Panc1 (cell line): ENCODE measurements around the gene ARHGAP33. TPM values are rescaled to one million over a fixed set of nuclear protein-coding genes. Genes with fewer than 3 reads are reported as not detected.

Experiments
- ATAC-seq: fragments of 200-7000 bp; cut with Tn5 transposase; 2 replicates; pipeline ENCODE4 v1.9.1; 2020; ENCODE audit warnings: mild to moderate bottlenecking, moderate library complexity
- BruUV-seq: library from RNA; stranded (reverse); fragments of 400-500 nt; replicated peaks from 2 replicates; lab custom pipeline; 2021; lab: Mats Ljungman, UMichigan
- CTCF ChIA-PET: fragments of 300-600 bp; sonication (Branson Sonifier 250); formaldehyde crosslinking; loops from one replicate; lab custom pipeline; 2022; ENCODE audit warnings: antibody characterized with exemption; lab: Charles Lee
- POLR2A ChIA-PET: fragments of 300-600 bp; sonication (Branson Sonifier 250); formaldehyde crosslinking; loops from one replicate; lab custom pipeline; 2022; ENCODE audit warnings: antibody characterized with exemption; lab: Charles Lee
- DNase-seq: peaks from one replicate; pipeline ENCODE4 v3.0.0-alpha.2; 2010; ENCODE audit warnings: low read depth, low spot score
- H3K27ac ChIP-seq: 2 replicates; pipeline ENCODE4 v1.5.1; 2011; ENCODE audit warnings: mild to moderate bottlenecking, low read length, inconsistent platforms
- H3K27me3 ChIP-seq: fragments of 200-500 bp; sonication (Bioruptor generic); 2 replicates; pipeline ENCODE4 v1.6.0; 2014; ENCODE audit warnings: low read length, inconsistent platforms; ENCODE audit not compliant: control insufficient read depth, insufficient read depth
- H3K36me3 ChIP-seq: fragments of 200-500 bp; sonication (Bioruptor generic); 2 replicates; pipeline ENCODE4 v1.5.1; 2014; ENCODE audit warnings: inconsistent platforms, mild to moderate bottlenecking, low read length, moderate library complexity; ENCODE audit not compliant: control insufficient read depth, insufficient read depth
- H3K4me1 ChIP-seq: 2 replicates; pipeline ENCODE4 v1.5.1; 2011; ENCODE audit warnings: inconsistent platforms, mild to moderate bottlenecking, low read length, moderate library complexity; ENCODE audit not compliant: control insufficient read depth, insufficient read depth
- H3K4me3 ChIP-seq, 2 experiments: 2 replicates each; pipeline ENCODE4 v1.5.1; 2011 to 2012; ENCODE audit warnings: low read depth in 2 of 2, low read length in 2 of 2, mild to moderate bottlenecking in 2 of 2, inconsistent platforms in 1 of 2, moderate library complexity in 1 of 2
- H3K9me3 ChIP-seq: fragments of 200-500 bp; sonication (Bioruptor generic); 2 replicates; pipeline ENCODE4 v1.5.1; 2014; ENCODE audit warnings: low read depth, mild to moderate bottlenecking, inconsistent platforms, low read length, moderate library complexity; ENCODE audit not compliant: control insufficient read depth, insufficient read depth
- POLR2AphosphoS5 ChIP-seq: IDR thresholded peaks from 2 replicates; pipeline ENCODE4 v1.6.1; 2012; ENCODE audit warnings: mild to moderate bottlenecking, low read depth, low read length, moderate library complexity
- SIN3A ChIP-seq: IDR thresholded peaks from 2 replicates; pipeline ENCODE4 v1.6.1; 2012; ENCODE audit warnings: low read depth, mild to moderate bottlenecking, low read length, moderate library complexity, borderline replicate concordance; ENCODE audit not compliant: insufficient read depth
- TCF7L2 ChIP-seq: IDR thresholded peaks from 2 replicates; pipeline ENCODE4 v1.6.1; 2011; ENCODE audit warnings: mild to moderate bottlenecking, low read depth, low read length, inconsistent platforms
- in situ Hi-C: cut with HindIII; loops from 2 replicates; pipeline ENCODE4 v1.10.0; 2016; ENCODE audit warnings: low sequenced_read_pairs, low pct_unique_long_range_greater_than_20kb
- intact Hi-C: fragments of 100-400 bp; cut with micrococcal nuclease; formaldehyde crosslinking; loops from one replicate; pipeline ENCODE4 v1.10.0; 2022; ENCODE audit not compliant: unreplicated experiment
- total RNA-seq: library from RNA; stranded (reverse); gene quantifications from one replicate; pipeline ENCODE4 v1.2.1, GENCODE V29; 2021; ENCODE audit not compliant: unreplicated experiment
- TF ChIP-seq, protein P1 (sequence below), 2 experiments: IDR thresholded peaks; 2 replicates each; pipeline ENCODE4 v1.6.1; 2011 to 2012; ENCODE audit warnings: low read depth in 2 of 2, control low read depth in 1 of 2, low read length in 1 of 2, mild to moderate bottlenecking in 1 of 2, moderate library complexity in 1 of 2; ENCODE audit not compliant: insufficient read depth in 1 of 2
- TF ChIP-seq, protein P2 (sequence below): fragments of 450-650 bp; IDR thresholded peaks from 2 replicates; pipeline ENCODE4 v1.5.1; 2017; ENCODE audit warnings: mild to moderate bottlenecking

The ARHGAP33 gene
- total RNA-seq, 1 experiment from 2014 or later = 35.8 TPM

DNA sequence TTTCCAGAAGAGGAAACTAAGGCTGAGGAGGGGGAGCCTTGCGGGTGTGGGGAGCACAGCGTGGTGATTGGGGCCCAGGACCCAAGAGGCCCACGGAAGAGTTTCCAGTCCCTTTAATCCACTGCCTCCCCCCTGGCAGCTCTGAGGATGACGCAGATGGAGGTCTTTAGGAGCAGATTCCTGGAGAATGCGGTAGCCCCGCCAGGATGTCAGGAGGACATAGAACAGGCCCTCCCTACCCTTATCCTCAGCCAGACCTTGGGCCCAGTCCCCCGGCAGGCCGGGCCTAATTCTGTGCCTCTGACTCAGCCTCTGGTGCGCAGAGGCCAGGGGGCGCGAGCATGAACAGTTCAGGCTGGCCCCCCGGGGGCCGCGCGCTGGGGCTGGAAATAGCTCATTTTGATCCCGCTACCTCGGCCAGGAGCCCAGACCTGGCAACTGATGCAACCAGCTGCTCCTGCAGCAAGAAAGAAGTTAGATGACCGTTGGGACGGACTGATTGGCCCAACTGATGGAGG is 18.1 kb upstream of the ARHGAP33 start:
- ChIA-PET POLR2A (interaction anchor here (0.7 kb wide), 1 partner anchor 9 kb away, joined by 3 read pairs; the partner anchor contains the start of gene LIN37), CTCF (no interaction called here)
- in situ Hi-C loops = no loop called here
- Histone ChIP-seq H3K4me3 (peak overlapping the region; percentile 95 to 99), H3K4me1 (peaks cover 16% of the 10 kb centered on the region), H3K36me3 (no peaks in the 10 kb centered on the region), H3K9me3 (no peaks in the 10 kb centered on the region), H3K27me3 (no peaks in the 10 kb centered on the region), H3K27ac (peak overlapping the region; percentile 100)
- intact Hi-C loops = no loop called here
- no peak for DNase-seq
- TF ChIP-seq TCF7L2 (no peak), POLR2AphosphoS5 (no peak; the same call in 1 of the 2 replicates)
- TF ChIP-seq, protein P1, sequence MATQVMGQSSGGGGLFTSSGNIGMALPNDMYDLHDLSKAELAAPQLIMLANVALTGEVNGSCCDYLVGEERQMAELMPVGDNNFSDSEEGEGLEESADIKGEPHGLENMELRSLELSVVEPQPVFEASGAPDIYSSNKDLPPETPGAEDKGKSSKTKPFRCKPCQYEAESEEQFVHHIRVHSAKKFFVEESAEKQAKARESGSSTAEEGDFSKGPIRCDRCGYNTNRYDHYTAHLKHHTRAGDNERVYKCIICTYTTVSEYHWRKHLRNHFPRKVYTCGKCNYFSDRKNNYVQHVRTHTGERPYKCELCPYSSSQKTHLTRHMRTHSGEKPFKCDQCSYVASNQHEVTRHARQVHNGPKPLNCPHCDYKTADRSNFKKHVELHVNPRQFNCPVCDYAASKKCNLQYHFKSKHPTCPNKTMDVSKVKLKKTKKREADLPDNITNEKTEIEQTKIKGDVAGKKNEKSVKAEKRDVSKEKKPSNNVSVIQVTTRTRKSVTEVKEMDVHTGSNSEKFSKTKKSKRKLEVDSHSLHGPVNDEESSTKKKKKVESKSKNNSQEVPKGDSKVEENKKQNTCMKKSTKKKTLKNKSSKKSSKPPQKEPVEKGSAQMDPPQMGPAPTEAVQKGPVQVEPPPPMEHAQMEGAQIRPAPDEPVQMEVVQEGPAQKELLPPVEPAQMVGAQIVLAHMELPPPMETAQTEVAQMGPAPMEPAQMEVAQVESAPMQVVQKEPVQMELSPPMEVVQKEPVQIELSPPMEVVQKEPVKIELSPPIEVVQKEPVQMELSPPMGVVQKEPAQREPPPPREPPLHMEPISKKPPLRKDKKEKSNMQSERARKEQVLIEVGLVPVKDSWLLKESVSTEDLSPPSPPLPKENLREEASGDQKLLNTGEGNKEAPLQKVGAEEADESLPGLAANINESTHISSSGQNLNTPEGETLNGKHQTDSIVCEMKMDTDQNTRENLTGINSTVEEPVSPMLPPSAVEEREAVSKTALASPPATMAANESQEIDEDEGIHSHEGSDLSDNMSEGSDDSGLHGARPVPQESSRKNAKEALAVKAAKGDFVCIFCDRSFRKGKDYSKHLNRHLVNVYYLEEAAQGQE (IDR thresholded peaks at IDR 0.05; ENCODE audit: insufficient read depth in 1 of 2, low read depth in 2 of 2, low read length in 1 of 2) = no peak
- TF ChIP-seq, protein P2, sequence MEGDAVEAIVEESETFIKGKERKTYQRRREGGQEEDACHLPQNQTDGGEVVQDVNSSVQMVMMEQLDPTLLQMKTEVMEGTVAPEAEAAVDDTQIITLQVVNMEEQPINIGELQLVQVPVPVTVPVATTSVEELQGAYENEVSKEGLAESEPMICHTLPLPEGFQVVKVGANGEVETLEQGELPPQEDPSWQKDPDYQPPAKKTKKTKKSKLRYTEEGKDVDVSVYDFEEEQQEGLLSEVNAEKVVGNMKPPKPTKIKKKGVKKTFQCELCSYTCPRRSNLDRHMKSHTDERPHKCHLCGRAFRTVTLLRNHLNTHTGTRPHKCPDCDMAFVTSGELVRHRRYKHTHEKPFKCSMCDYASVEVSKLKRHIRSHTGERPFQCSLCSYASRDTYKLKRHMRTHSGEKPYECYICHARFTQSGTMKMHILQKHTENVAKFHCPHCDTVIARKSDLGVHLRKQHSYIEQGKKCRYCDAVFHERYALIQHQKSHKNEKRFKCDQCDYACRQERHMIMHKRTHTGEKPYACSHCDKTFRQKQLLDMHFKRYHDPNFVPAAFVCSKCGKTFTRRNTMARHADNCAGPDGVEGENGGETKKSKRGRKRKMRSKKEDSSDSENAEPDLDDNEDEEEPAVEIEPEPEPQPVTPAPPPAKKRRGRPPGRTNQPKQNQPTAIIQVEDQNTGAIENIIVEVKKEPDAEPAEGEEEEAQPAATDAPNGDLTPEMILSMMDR = no peak
- no TSS peak for BruUV-seq
- peak; percentile 31 for ATAC-seq

DNA sequence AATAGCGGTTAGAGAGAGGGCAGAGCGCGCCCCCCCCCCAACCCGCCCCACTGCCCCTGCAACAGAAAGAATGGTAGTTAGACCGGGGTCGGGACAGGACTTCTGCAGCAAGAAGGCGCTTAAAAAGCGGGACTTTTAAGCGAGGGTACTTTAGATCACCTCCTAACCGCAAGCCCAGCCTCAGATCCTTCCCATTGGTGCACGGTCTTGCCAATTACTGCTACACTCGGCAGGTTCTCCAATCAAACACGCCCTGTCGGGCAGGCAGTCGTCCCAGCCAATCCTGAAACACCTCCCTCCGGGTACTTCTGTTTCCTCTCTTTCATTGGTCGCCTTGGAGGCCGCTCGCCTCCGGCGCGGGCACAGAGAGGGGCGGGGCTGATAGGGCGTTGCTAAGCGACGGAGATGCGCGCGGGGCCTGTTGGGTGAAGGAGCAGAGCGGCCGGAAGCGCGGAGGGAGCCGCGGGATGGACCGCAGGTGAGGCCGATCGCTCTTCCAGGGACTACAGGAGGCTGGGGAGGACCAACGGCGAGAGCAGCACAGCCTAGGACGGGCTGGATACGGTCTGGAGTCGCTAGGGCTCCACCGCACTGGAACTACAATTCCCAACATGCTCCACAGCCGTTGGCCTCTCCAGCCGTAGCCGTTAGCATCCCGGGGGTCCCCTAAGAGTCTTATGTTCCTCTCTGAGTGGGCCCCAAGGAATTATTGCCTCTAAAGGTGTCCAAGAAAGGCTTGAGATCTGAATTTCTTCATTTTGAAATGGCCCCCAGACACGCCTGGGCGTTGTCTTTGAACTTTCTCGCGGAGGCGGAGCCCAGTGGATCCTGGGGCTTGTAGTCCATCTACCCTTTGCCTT is 17.4 kb upstream of the ARHGAP33 start, which contains the start of gene PROSER3:
TSS of gene PROSER3 (plus strand) at position 428 of the 860 bp plus-strand sequence. CDS start at position 468, 40 bp downstream.
- Histone ChIP-seq H3K4me1 (peaks cover 16% of the 10 kb centered on the region), H3K27ac (peak within 1 kb of the TSS; percentile 100), H3K9me3 (no peaks in the 10 kb centered on the region), H3K36me3 (no peaks in the 10 kb centered on the region), H3K4me3 (peak within 1 kb of the TSS; percentile 95 to 99), H3K27me3 (no peaks in the 10 kb centered on the region)
- POLR2A ChIA-PET = interaction anchor here (0.7 kb wide), 1 partner anchor 10 kb away, joined by 3 read pairs; the partner anchor contains the start of gene LIN37
- ATAC-seq (peak; percentile 97), DNase-seq (peak; percentile 99)
- in situ Hi-C loops (no loop called here), intact Hi-C loops (no loop called here)
- TSS peak; percentile 92 for BruUV-seq
- TF ChIP-seq, protein P2 = no peak
- TF ChIP-seq TCF7L2 (peak; percentile 98), SIN3A (peak; percentile 85; the same call in 1 of the 2 replicates), POLR2AphosphoS5 (peak; percentile 74)
- CTCF ChIA-PET = no interaction called here
